Mesothelial cell of epicardium (in vitro differentiated cells): ENCODE results near the gene SVIL. TPM values are rescaled to one million over a fixed set of nuclear protein-coding genes. Genes with fewer than 3 reads are reported as not detected.

ENCODE experiments used
- DNase-seq, 2 experiments: peaks; one replicate each; pipeline ENCODE4 v3.0.0; 2021; ENCODE audit warnings: low spot score in 2 of 2; ENCODE audit not compliant: unreplicated experiment in 2 of 2
- H3K27ac Mint-ChIP-seq: 2 replicates; pipeline ENCODE4 v1.8.0; 2021; ENCODE audit warnings: mixed read lengths
- H3K27me3 Mint-ChIP-seq: 2 replicates; pipeline ENCODE4 v1.8.0; 2021; ENCODE audit warnings: low read depth, mixed read lengths
- H3K36me3 Mint-ChIP-seq: 2 replicates; pipeline ENCODE4 v1.8.0; 2021; ENCODE audit warnings: mixed read lengths
- H3K4me1 Mint-ChIP-seq: 2 replicates; pipeline ENCODE4 v1.8.0; 2021; ENCODE audit warnings: mixed read lengths
- H3K4me3 Mint-ChIP-seq: 2 replicates; pipeline ENCODE4 v1.8.0; 2021; ENCODE audit warnings: mild to moderate bottlenecking, moderate library complexity, mixed read lengths
- H3K9me3 Mint-ChIP-seq: 2 replicates; pipeline ENCODE4 v1.8.0; 2021; ENCODE audit warnings: mixed read lengths
- total RNA-seq: library from RNA; stranded (reverse); gene quantifications from 3 replicates; pipeline ENCODE4 v1.2.1, GENCODE V29; 2021
- TF ChIP-seq, protein P1 (sequence below): fragments of 200-600 bp; sonication (generic); IDR thresholded peaks from one replicate; pipeline ENCODE4 v1.5.0; 2021; ENCODE audit warnings: antibody characterized with exemption; ENCODE audit not compliant: unreplicated experiment

SVIL gene
- total RNA-seq = 281 to 302 TPM (median 293 TPM) in 3 replicates

DNA sequence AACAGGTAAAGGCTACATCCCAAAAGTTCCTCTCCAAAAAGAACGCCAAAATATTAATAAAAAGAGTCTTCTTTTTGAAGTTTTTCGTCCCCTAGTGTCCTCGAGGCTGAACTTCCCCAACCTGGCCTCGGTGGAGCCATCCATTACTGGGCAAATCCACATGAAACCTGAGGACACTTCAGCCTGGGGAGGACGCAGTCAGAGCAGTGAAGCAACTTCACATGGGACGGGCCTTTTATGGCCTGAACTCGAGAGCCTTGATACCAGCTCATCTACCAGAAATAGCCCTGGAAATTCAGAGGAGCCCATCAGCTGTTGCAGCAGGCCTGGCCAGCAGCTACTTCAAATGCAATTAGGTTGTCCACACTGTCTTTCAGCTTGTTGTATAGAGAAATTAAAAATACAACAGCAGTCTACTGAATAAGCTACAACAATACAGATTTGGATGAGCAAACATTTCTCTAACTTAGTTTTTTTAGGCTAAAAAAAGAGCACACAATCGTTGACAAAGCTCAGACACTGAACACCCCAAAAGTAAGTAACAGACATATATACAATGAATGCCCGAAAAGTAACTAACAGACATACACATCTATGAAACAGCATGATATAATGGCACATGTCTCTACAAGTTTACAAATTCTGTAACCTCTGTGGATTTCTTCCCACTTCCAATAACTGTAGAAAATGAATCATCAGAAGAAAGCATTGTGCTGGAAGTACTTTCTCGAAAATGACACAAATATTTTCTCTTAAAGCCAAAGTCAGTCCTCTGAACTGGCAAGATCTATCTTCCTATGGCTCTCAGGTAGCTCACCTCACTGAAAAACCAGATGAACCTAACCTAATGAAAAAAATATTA is at the start of gene SVIL:
SVIL (minus strand) TSS at position 208 of the 862 bp plus-strand sequence. CDS start 79,913 bp downstream, outside the sequence.
- Mint-ChIP-seq H3K27me3 (no peaks in the 10 kb centered on the region), H3K36me3 (peaks cover 27% of the 10 kb centered on the region), H3K4me3 (peak within 1 kb of the TSS; percentile 1), H3K27ac (peak within 1 kb of the TSS; percentile 87), H3K9me3 (peaks cover 5% of the 10 kb centered on the region), H3K4me1 (peaks cover 42% of the 10 kb centered on the region)
- TF ChIP-seq, protein P1, sequence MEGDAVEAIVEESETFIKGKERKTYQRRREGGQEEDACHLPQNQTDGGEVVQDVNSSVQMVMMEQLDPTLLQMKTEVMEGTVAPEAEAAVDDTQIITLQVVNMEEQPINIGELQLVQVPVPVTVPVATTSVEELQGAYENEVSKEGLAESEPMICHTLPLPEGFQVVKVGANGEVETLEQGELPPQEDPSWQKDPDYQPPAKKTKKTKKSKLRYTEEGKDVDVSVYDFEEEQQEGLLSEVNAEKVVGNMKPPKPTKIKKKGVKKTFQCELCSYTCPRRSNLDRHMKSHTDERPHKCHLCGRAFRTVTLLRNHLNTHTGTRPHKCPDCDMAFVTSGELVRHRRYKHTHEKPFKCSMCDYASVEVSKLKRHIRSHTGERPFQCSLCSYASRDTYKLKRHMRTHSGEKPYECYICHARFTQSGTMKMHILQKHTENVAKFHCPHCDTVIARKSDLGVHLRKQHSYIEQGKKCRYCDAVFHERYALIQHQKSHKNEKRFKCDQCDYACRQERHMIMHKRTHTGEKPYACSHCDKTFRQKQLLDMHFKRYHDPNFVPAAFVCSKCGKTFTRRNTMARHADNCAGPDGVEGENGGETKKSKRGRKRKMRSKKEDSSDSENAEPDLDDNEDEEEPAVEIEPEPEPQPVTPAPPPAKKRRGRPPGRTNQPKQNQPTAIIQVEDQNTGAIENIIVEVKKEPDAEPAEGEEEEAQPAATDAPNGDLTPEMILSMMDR = no peak
- no peak for DNase-seq

DNA sequence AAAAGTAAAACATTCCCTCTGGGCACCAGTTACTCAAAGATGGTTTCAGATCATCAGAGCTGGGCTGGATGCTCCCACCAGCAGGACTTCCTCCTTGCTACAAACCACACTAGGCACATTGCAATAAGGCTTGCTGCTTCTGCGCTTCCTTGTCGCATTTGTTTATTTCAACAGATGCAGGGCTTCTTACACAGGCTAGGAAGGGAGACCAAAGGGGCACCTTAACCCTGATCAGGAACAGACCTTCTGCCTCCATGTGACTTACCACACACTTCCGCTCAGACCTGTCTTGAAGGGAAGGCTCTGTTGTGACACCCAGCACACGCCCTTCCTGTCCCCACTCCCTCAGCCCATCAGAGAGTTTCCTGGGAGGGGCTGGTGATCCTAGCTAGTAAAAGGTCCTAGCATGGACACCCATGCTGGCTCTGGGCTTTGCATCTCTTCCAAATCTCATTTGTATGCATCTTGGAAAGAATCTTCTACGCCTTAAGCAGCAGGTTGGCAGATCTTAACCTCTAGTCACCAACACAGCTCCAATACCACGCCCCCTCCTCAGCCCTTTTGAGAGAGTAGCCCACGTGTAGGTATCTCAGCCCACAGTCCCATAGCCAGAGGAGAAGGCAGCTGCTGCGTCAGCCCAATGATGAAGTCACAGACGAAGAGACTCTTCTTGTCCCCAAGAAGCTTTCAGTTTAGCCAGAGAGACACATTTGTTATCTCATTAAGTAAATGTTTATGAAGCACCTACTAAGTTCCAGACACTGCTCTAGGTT is 47.1 kb upstream of the SVIL start:
- Mint-ChIP-seq H3K9me3 (peaks cover 8% of the 10 kb centered on the region), H3K27ac (peak overlapping the region; percentile 54), H3K4me3 (no peak overlapping the region), H3K27me3 (no peaks in the 10 kb centered on the region), H3K4me1 (peaks cover 12% of the 10 kb centered on the region), H3K36me3 (peaks cover 78% of the 10 kb centered on the region)
- TF ChIP-seq, protein P1 = no peak
- DNase-seq = no peak

- H3K9me3 Mint-ChIP-seq = peaks cover 22% of the 10 kb centered on the region
- TF ChIP-seq, protein P1 = no peak
- H3K27me3 Mint-ChIP-seq = no peaks in the 10 kb centered on the region
- no peak overlapping the region for H3K4me3 Mint-ChIP-seq
- H3K27ac Mint-ChIP-seq = peak overlapping the region; percentile 58
- H3K4me1 Mint-ChIP-seq = peaks cover 12% of the 10 kb centered on the region
- peaks cover 87% of the 10 kb centered on the region for H3K36me3 Mint-ChIP-seq
- DNase-seq = no peak
These were observed 45.3 kb upstream of the SVIL start for GRCh38 chr10:29680091-29680490.

DNA sequence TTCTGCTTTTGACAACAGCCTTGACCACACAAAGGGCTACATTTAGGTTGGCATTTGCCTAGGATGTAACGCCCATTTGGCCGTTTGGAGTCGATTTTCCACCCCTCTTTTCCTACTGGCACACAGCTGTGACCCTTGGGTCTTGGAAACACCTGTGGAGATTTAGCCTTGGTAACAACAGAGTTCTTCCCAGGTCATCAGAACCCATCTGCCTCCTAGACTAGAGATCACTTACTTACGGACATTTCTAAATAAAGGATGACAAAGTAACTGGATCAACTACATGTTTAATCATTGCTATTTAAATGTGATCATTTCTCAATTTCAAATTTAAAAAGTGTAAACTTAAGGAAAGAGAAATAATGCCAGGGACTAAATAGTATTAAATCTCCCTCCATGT is 42.0 kb upstream of the SVIL start:
- Mint-ChIP-seq H3K36me3 (peaks cover 75% of the 10 kb centered on the region), H3K27me3 (no peaks in the 10 kb centered on the region), H3K4me1 (peaks cover 8% of the 10 kb centered on the region), H3K27ac (no peak overlapping the region), H3K4me3 (no peak overlapping the region), H3K9me3 (peaks cover 31% of the 10 kb centered on the region)
- TF ChIP-seq, protein P1 = no peak
- DNase-seq = no peak

DNA sequence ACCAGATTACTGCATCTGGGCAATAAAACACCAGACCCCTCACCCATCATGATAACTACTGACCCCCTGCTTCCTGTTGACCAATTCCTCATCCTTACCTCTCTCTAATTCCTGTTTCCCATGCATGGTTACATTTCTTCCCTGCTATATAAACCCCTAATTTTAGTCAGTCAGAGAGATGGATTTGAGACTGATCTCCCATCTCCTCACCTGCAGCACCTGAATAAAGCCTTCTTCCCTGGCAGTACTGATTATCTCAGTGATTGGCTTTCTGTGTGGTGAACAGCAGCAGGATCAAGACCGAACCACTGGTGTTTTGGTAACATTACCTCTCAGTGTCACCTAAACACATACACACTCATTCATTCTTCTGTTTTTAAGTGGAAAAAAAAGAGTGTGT is 41.2 kb upstream of the SVIL start:
- DNase-seq = no peak
- peaks cover 31% of the 10 kb centered on the region for H3K9me3 Mint-ChIP-seq
- H3K4me1 Mint-ChIP-seq = peaks cover 10% of the 10 kb centered on the region
- H3K4me3 Mint-ChIP-seq = no peak overlapping the region
- no peak overlapping the region for H3K27ac Mint-ChIP-seq
- TF ChIP-seq, protein P1 = no peak
- peaks cover 79% of the 10 kb centered on the region for H3K36me3 Mint-ChIP-seq
- no peaks in the 10 kb centered on the region for H3K27me3 Mint-ChIP-seq
